ENCODE results near the gene C6orf163. TPM values are rescaled to one million over a fixed set of nuclear protein-coding genes. Genes with fewer than 3 reads are reported as not detected.
"Not testable (repeated sequence)": the region's sequence is repeated elsewhere in the genome, so short reads cannot be mapped to it uniquely, and the experiment has no call there.

The C6orf163 gene
- polyA plus RNA-seq (ENCODE audit: insufficient read length in 4 of 4): 1 to 10 TPM; 2.2 to 6.2 (median 4.0) TPM

GRCh38 chr6:87344731-87345130 lies at the start of gene C6orf163:
Gene C6orf163, plus strand, starts transcription at chr6:87344813. Its CDS starts 287 bp downstream, at chr6:87345100.
- DNase-seq (ENCODE audit: low read depth in 4 of 4, low spot score in 2 of 4): no peak

DNA sequence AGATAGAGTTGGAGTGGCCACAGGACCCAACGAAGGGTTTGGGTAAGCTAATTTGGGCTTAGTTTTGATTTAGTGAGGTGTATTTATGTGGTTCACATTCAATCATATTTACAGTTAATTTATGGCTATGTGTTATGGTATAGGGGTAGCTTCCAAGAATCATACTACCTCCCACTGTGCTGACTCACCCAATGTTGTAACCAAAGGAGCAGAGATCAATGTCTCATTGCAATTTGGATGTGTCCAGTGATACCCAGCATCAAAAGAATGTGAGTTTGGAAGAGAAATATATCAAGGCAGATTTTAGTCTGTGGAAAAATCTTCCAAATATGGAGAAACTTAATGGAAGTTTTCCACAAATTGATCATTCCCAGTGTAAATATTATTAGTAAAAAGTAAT lies 47.5 kb upstream of the C6orf163 start:
- no peak for DNase-seq (ENCODE audit: low read depth in 4 of 4, low spot score in 2 of 4)

DNA sequence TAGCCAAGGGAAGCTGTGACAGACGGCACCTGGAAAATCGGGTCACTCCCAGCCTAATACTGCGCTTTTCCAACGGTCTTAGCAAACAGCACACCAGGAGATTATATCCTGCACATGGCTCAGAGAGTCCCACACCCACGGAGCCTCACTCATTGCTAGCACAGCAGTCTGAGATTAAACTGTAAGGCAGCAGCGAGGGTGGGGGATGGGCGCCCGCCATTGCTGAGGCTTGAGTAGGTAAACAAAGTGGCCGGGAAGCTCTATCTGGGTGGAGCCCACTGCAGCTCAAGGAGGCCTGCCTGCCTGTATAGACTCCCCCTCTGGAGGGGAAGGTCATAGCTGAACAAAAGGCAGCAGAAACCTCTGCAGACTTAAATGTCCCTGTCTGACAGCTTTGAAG lies 43.3 kb upstream of the C6orf163 start:
- DNase-seq (ENCODE audit: low read depth in 4 of 4, low spot score in 2 of 4): not testable (repeated sequence)

GRCh38 chr6:87308970-87309369 lies 35.6 kb upstream of the C6orf163 start:
- DNase-seq (ENCODE audit: low read depth in 4 of 4, low spot score in 2 of 4): no peak

- DNase-seq (ENCODE audit: low read depth in 4 of 4, low spot score in 2 of 4): no peak
Measured at GRCh38 chr6:87312860-87313259, 31.8 kb upstream of the C6orf163 start.

GRCh38 chr6:87315071-87315470 lies 29.5 kb upstream of the C6orf163 start:
- no peak for DNase-seq (ENCODE audit: low read depth in 4 of 4, low spot score in 2 of 4)

DNA sequence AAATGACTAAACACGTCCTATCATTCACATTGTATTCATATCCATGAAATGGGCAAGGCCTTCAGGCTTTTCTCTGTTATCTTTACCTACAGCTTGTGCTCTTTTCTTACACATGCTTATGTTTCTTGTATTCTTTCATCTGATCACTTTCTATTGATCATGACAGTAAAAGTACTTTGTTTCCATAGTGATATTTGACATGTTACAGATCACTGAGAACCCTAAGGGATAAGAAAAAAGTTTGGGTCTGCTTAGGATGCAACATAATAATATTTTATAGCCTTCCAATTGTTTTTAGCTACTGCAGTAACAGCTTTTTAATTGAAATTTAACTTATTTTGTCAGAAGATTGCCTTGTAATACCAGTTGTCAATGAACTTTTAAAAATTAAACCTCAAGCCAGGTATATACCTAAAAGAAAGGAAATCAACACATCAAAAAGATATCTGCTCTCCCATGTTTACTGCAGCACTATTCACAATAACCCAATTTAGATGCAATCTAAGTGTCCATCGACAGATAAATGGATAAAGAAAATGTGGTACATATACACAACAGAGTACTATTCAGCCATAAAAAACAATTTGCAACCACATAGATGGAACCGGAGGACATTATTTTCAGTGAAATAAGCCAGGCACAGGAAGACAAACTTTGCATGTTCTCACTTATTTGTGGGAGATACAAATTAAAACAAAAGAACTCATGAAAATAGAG lies 25.2 kb upstream of the C6orf163 start:
- DNase-seq (ENCODE audit: low read depth in 4 of 4, low spot score in 2 of 4): no peak

- DNase-seq (ENCODE audit: low read depth in 4 of 4, low spot score in 2 of 4): peak; percentile 60 to 68 (median 66)
Measured at GRCh38 chr6:87322304-87323212, 22.1 kb upstream of the C6orf163 start, which contains the start of gene SMIM8. Gene SMIM8, plus strand, starts transcription at chr6:87322588. Its CDS starts 14,444 bp downstream, at chr6:87337032.

- DNase-seq (ENCODE audit: low read depth in 4 of 4, low spot score in 2 of 4): not testable (repeated sequence)
Measured at GRCh38 chr6:87323880-87324279, 20.7 kb upstream of the C6orf163 start.

DNA sequence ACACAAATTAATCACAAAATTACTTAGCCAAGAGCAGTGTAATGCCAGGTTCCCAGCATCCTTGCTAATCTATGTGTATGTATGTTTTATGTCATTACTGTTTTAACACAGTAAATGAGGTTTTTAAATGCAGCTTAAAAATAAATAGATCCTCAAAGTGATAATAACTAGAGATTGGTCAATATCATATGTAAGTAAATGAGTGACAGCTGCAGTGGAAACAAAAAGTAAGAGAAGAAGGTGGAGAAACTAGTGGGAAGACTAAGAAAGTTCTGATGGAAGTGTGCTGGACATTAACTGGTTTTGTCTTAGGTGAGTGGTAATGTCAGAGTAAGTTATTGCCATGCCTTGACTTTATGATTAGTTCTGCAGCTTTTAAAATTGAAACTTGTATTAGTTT lies 13.7 kb upstream of the C6orf163 start:
- no peak for DNase-seq (ENCODE audit: low read depth in 4 of 4, low spot score in 2 of 4)

DNA sequence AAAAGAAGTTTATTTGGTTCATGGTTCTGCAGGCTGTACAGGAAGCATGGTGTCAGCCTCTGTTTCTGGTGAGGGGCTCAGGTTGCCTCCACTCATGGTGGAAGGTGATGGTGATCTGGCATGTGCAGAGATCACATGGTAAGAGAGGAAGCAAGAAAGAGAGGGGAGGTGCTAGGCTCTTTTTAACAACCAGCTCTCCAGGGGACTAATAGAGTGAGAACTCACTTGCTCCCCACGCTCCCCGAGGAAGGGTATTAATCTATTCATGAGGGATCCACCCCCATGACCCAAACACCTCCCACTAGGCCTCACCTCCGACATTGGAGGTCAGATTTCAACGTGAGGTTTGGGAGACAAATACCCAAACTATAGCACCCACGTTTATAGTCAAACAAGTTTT lies 11.6 kb upstream of the C6orf163 start:
- no peak for DNase-seq (ENCODE audit: low read depth in 4 of 4, low spot score in 2 of 4)

- no peak for DNase-seq (ENCODE audit: low read depth in 4 of 4, low spot score in 2 of 4)
Measured at GRCh38 chr6:87333591-87334181, 10.9 kb upstream of the C6orf163 start.

DNA sequence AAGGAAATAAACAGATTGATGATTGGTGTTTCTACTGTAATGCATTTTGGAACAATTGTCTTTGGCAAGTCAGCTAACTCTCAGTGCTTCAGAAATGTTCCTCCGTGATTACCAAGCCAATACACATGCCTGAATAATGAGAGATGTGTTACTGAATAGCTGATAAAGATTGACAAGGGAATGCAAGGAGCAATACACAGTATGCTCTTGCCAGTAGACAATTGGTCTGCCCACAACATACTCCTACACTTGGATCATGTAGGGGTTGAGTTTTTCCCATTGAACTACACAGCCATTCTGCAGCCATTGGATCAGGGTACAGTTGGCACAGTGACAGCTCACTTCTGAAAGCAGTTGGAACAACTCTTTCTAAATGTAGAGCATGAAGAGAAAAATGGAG lies 9.9 kb upstream of the C6orf163 start:
- no peak for DNase-seq (ENCODE audit: low read depth in 4 of 4, low spot score in 2 of 4)

DNA sequence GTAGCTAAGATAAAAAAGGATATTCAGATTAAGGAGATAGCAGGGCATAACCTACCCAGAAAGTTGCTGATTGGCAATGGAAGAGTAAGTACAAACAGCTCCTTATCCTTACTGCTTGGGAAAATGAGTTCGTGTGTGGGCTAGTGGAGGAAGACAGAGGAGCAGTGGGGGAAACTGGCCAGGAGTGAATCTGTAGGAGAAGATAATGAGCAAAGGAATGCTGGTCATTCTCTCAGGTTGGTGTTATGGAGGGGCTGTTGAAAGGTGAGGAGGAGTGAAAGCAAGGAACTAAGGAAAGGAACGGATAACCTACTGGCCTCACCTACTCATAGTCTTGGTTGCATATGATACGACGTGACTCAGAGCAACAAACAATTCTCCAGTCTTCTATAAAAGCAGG lies 8.2 kb upstream of the C6orf163 start:
- no peak for DNase-seq (ENCODE audit: low read depth in 4 of 4, low spot score in 2 of 4)

- no peak for DNase-seq (ENCODE audit: low read depth in 4 of 4, low spot score in 2 of 4)
Measured at GRCh38 chr6:87340230-87340629, 4.4 kb upstream of the C6orf163 start.

DNA sequence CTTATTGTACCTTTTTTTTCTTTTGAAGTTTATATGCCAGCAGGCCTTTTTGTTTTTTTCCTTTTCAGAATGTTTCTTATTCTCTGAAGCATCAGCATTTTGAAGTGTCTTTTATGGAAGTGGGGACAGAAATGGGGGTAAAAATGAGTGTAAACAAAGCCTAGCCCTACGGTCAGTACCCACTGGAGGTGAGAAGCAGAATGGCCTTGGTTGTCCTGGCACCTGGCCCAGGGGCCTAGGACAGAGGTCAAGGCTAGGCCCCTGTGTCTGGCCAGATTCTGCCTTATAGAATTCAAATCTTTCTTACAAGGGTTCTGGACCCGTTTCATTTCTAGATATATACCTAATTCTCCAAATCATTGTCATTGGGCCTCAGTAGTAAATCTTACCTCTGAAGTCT lies 3.5 kb upstream of the C6orf163 start:
- no peak for DNase-seq (ENCODE audit: low read depth in 4 of 4, low spot score in 2 of 4)

DNA sequence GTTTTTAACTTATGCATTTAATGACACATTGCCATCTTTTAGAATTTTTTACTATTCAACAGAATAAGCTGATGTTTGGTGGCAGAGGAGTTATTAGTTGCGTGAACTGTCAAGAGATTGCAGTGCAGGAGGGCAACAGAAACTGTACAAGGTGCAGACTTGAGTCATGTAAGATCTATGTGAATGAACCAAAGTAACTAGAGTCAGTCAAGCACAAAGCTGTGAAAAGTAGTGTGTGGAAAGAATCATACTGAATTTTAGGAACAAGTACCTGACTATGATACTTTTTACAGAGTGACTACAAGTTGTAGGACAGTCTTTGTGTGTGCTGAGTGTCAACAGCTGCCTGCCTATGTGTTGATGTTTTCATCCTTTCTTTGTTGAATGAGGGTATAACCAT lies 2.7 kb upstream of the C6orf163 start:
- DNase-seq (ENCODE audit: low read depth in 4 of 4, low spot score in 2 of 4): no peak

GRCh38 chr6:87342829-87343228 lies 1.8 kb upstream of the C6orf163 start:
- no peak for DNase-seq (ENCODE audit: low read depth in 4 of 4, low spot score in 2 of 4)

GRCh38 chr6:87346700-87347099 lies 2.1 kb downstream of the C6orf163 start:
- DNase-seq (ENCODE audit: low read depth in 4 of 4, low spot score in 2 of 4): no peak

GRCh38 chr6:87349896-87350295 lies 5.3 kb downstream of the C6orf163 start:
- no peak for DNase-seq (ENCODE audit: low read depth in 4 of 4, low spot score in 2 of 4)

DNA sequence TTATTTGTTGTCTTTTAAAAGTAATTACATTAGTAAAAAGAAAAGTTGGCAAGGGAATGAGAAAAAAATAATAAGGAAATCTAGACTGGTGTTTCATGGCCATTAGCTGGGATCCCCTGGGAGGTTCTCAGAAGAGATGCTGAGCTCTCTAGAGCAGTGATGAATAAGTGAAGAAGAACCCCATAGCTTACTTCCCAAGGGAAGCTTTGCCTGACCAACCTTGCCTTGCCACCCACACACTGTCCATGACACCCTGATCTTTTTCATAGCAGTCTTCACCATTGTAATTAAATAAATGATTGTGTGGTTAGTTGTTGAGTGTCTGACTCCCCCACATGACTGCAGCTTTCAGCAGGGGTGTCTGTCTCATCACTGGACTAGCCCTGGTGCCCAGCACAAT lies 5.9 kb downstream of the C6orf163 start:
- no peak for DNase-seq (ENCODE audit: low read depth in 4 of 4, low spot score in 2 of 4)

Data from left renal cortex interstitium (tissue), 4 donors.